CD4-positive, CD25-positive, alpha-beta regulatory T cell (primary cell): ENCODE results near the gene RANBP17. TPM values are rescaled to one million over a fixed set of nuclear protein-coding genes. Genes with fewer than 3 reads are reported as not detected.

Experiments used
- ATAC-seq, 2 donors: fragments of 150-1000 bp; cut with Tn5 transposase; one replicate each; pipeline ENCODE4 v1.10.0; 2021; ENCODE audit warnings: low read depth in 2 of 2, moderate number of reproducible peaks in 2 of 2, moderate library complexity in 1 of 2
- DNase-seq, 3 donors: peaks; one replicate each; pipeline versions ENCODE4 v3.0.0 to v3.0.0-alpha.2; 2012 to 2022; ENCODE audit warnings: mixed read lengths in 1 of 3
- H3K27ac ChIP-seq: one replicate; pipeline ENCODE4 v1.7.0; 2013; ENCODE audit warnings: mild to moderate bottlenecking, low read length; ENCODE audit not compliant: insufficient read depth, poor library complexity, severe bottlenecking
- H3K27me3 ChIP-seq: one replicate; pipeline ENCODE4 v1.7.0; 2013; ENCODE audit warnings: low read length; ENCODE audit not compliant: control insufficient read depth, insufficient read depth
- H3K36me3 ChIP-seq: one replicate; pipeline ENCODE4 v1.7.0; 2013; ENCODE audit warnings: mild to moderate bottlenecking, low read length, moderate library complexity; ENCODE audit not compliant: control insufficient read depth, insufficient read depth
- H3K4me1 ChIP-seq: 2 replicates; pipeline ENCODE4 v1.7.0; 2013; ENCODE audit warnings: mild to moderate bottlenecking, low read length; ENCODE audit not compliant: insufficient read depth, control insufficient read depth, poor library complexity, severe bottlenecking
- H3K4me3 ChIP-seq: one replicate; pipeline ENCODE4 v1.7.0; 2013; ENCODE audit warnings: low read depth, mild to moderate bottlenecking, low read length, moderate library complexity
- H3K9me3 ChIP-seq, 2 experiments: 1 replicate in 1 of 2; 2 replicates in 1 of 2; pipeline ENCODE4 v1.7.0; 2013; ENCODE audit warnings: low read length in 2 of 2, mild to moderate bottlenecking in 1 of 2, moderate library complexity in 1 of 2; ENCODE audit not compliant: control insufficient read depth in 2 of 2
- H3K27ac Mint-ChIP-seq, 3 donors: one replicate each; pipeline ENCODE4 v1.8.0; 2020 to 2022; ENCODE audit warnings: mild to moderate bottlenecking in 3 of 3, mixed read lengths in 3 of 3, moderate library complexity in 2 of 3
- H3K27me3 Mint-ChIP-seq: one replicate; pipeline ENCODE4 v1.8.0; 2022; ENCODE audit warnings: mild to moderate bottlenecking, mixed read lengths
- H3K36me3 Mint-ChIP-seq: one replicate; pipeline ENCODE4 v1.8.0; 2020; ENCODE audit warnings: mixed read lengths
- H3K4me1 Mint-ChIP-seq, 4 donors: one replicate each; pipeline ENCODE4 v1.8.0; 2020 to 2022; ENCODE audit warnings: mixed read lengths in 4 of 4, mild to moderate bottlenecking in 1 of 4
- H3K4me3 Mint-ChIP-seq, 4 donors: one replicate each; pipeline ENCODE4 v1.8.0; 2020 to 2022; ENCODE audit warnings: mild to moderate bottlenecking in 4 of 4, mixed read lengths in 4 of 4, moderate library complexity in 3 of 4
- H3K9me3 Mint-ChIP-seq, 7 donors: one replicate each; pipeline ENCODE4 v1.8.0; 2020 to 2022; ENCODE audit warnings: mixed read lengths in 7 of 7, mild to moderate bottlenecking in 3 of 7, moderate library complexity in 2 of 7
- polyA plus RNA-seq, 4 donors: library from polyadenylated mRNA; unstranded; fragments of 300-500 nt; fragmentation: Illumina TruSeq; gene quantifications; one replicate each; pipeline ENCODE4 v1.2.3, GENCODE V29; 2021
- total RNA-seq: library from RNA; stranded (reverse); gene quantifications from one replicate; pipeline ENCODE4 v1.2.3, GENCODE V29; 2022

The RANBP17 gene
- total and polyA plus RNA-seq, 5 donors from 2014 or later, result not detected

- Mint-ChIP-seq H3K4me3 (no peak overlapping the region), H3K4me1 (no peaks in the 10 kb centered on the region), H3K27ac (no peak overlapping the region), H3K9me3 (peaks cover 0 to 1% (median 0%) of the 10 kb centered on the region in 7 donors), H3K27me3 (peaks cover 17% of the 10 kb centered on the region), H3K36me3 (no peaks in the 10 kb centered on the region)
- Histone ChIP-seq H3K27me3 (no peaks in the 10 kb centered on the region), H3K36me3 (no peaks in the 10 kb centered on the region), H3K4me1 (no peaks in the 10 kb centered on the region), H3K27ac (no peak overlapping the region), H3K9me3 (no peaks in the 10 kb centered on the region), H3K4me3 (no peak overlapping the region)
- DNase-seq (no peak), ATAC-seq (no peak)
Observed at GRCh38 chr5:171223927-171224326, 362.1 kb downstream of the RANBP17 start.

- Mint-ChIP-seq H3K4me1 (no peaks in the 10 kb centered on the region), H3K27ac (no peak overlapping the region), H3K36me3 (no peaks in the 10 kb centered on the region), H3K4me3 (no peak overlapping the region), H3K9me3 (no peaks in the 10 kb centered on the region), H3K27me3 (peaks cover 18% of the 10 kb centered on the region)
- no peak overlapping the region for H3K27ac ChIP-seq
- H3K4me1 ChIP-seq, result no peaks in the 10 kb centered on the region
- H3K36me3 ChIP-seq, result no peaks in the 10 kb centered on the region
- ATAC-seq (no peak), DNase-seq (no peak)
- no peaks in the 10 kb centered on the region for H3K27me3 ChIP-seq
- no peaks in the 10 kb centered on the region for H3K9me3 ChIP-seq
- no peak overlapping the region for H3K4me3 ChIP-seq
Observed at GRCh38 chr5:171226096-171226754, 364.4 kb downstream of the RANBP17 start.

GRCh38 chr5:171226864-171227263, 365.0 kb downstream of the RANBP17 start:
- Histone ChIP-seq H3K36me3 (no peaks in the 10 kb centered on the region), H3K4me1 (no peaks in the 10 kb centered on the region), H3K9me3 (no peaks in the 10 kb centered on the region), H3K27me3 (no peaks in the 10 kb centered on the region), H3K4me3 (no peak overlapping the region), H3K27ac (no peak overlapping the region)
- no peaks in the 10 kb centered on the region for H3K4me1 Mint-ChIP-seq
- H3K27ac Mint-ChIP-seq, result no peak overlapping the region
- ATAC-seq (no peak), DNase-seq (no peak)
- H3K4me3 Mint-ChIP-seq, result no peak overlapping the region
- no peaks in the 10 kb centered on the region for H3K36me3 Mint-ChIP-seq
- peaks cover 18% of the 10 kb centered on the region for H3K27me3 Mint-ChIP-seq
- no peaks in the 10 kb centered on the region for H3K9me3 Mint-ChIP-seq

- H3K9me3 Mint-ChIP-seq, result no peaks in the 10 kb centered on the region
- Histone ChIP-seq H3K4me3 (no peak overlapping the region), H3K27ac (no peak overlapping the region), H3K4me1 (no peaks in the 10 kb centered on the region), H3K9me3 (no peaks in the 10 kb centered on the region), H3K27me3 (peaks cover 1% of the 10 kb centered on the region), H3K36me3 (no peaks in the 10 kb centered on the region)
- H3K36me3 Mint-ChIP-seq, result no peaks in the 10 kb centered on the region
- no peak overlapping the region for H3K4me3 Mint-ChIP-seq
- ATAC-seq (no peak), DNase-seq (no peak)
- peaks cover 27% of the 10 kb centered on the region for H3K27me3 Mint-ChIP-seq
- H3K4me1 Mint-ChIP-seq, result no peaks in the 10 kb centered on the region
- no peak overlapping the region for H3K27ac Mint-ChIP-seq
Observed at GRCh38 chr5:171236651-171237050, 374.8 kb downstream of the RANBP17 start.

- ATAC-seq (no peak), DNase-seq (no peak)
- peaks cover 0 to 5% (median 0%) of the 10 kb centered on the region in 7 donors for H3K9me3 Mint-ChIP-seq
- peaks cover 17% of the 10 kb centered on the region for H3K27me3 Mint-ChIP-seq
- H3K9me3 ChIP-seq, result no peaks in the 10 kb centered on the region
- no peak overlapping the region for H3K27ac ChIP-seq
- no peaks in the 10 kb centered on the region for H3K36me3 ChIP-seq
- peaks cover 4% of the 10 kb centered on the region for H3K27me3 ChIP-seq
- no peaks in the 10 kb centered on the region for H3K36me3 Mint-ChIP-seq
- H3K4me3 Mint-ChIP-seq, result no peak overlapping the region
- H3K27ac Mint-ChIP-seq, result no peak overlapping the region
- no peak overlapping the region for H3K4me3 ChIP-seq
- H3K4me1 Mint-ChIP-seq, result no peaks in the 10 kb centered on the region
- H3K4me1 ChIP-seq, result no peaks in the 10 kb centered on the region
Observed at GRCh38 chr5:171242521-171242920, 380.7 kb downstream of the RANBP17 start.

- Mint-ChIP-seq H3K36me3 (no peaks in the 10 kb centered on the region), H3K9me3 (peaks cover 2 to 23% (median 11%) of the 10 kb centered on the region in 7 donors), H3K27ac (no peak overlapping the region), H3K4me1 (no peaks in the 10 kb centered on the region), H3K4me3 (no peak overlapping the region), H3K27me3 (peaks cover 10% of the 10 kb centered on the region)
- Histone ChIP-seq H3K9me3 (peaks cover 4 to 17% of the 10 kb centered on the region in 2 experiments), H3K27me3 (peaks cover 4% of the 10 kb centered on the region), H3K36me3 (no peaks in the 10 kb centered on the region), H3K4me1 (no peaks in the 10 kb centered on the region), H3K27ac (no peak overlapping the region), H3K4me3 (no peak overlapping the region)
- ATAC-seq, result no peak
- DNase-seq, result no peak
Observed at GRCh38 chr5:171246231-171246630, 384.4 kb downstream of the RANBP17 start.

GRCh38 chr5:171249460-171249859, 387.6 kb downstream of the RANBP17 start:
- Histone ChIP-seq H3K9me3 (peaks cover 4 to 17% of the 10 kb centered on the region in 2 experiments), H3K27me3 (peaks cover 4% of the 10 kb centered on the region), H3K27ac (no peak overlapping the region), H3K36me3 (no peaks in the 10 kb centered on the region), H3K4me3 (no peak overlapping the region), H3K4me1 (no peaks in the 10 kb centered on the region)
- Mint-ChIP-seq H3K4me3 (no peak overlapping the region), H3K9me3 (peaks cover 4 to 23% (median 11%) of the 10 kb centered on the region in 7 donors), H3K27me3 (peaks cover 12% of the 10 kb centered on the region), H3K27ac (no peak overlapping the region), H3K4me1 (no peaks in the 10 kb centered on the region), H3K36me3 (no peaks in the 10 kb centered on the region)
- DNase-seq (no peak), ATAC-seq (no peak)

GRCh38 chr5:171250738-171251137, 388.9 kb downstream of the RANBP17 start:
- ATAC-seq (no peak), DNase-seq (no peak)
- H3K36me3 Mint-ChIP-seq, result no peaks in the 10 kb centered on the region
- H3K27ac ChIP-seq, result no peak overlapping the region
- H3K27me3 ChIP-seq, result peaks cover 4% of the 10 kb centered on the region
- H3K9me3 ChIP-seq, result peaks cover 4 to 17% of the 10 kb centered on the region in 2 experiments
- H3K4me1 Mint-ChIP-seq, result no peaks in the 10 kb centered on the region
- H3K9me3 Mint-ChIP-seq, result peaks cover 4 to 23% (median 11%) of the 10 kb centered on the region in 7 donors
- no peak overlapping the region for H3K4me3 Mint-ChIP-seq
- H3K4me3 ChIP-seq, result no peak overlapping the region
- no peaks in the 10 kb centered on the region for H3K4me1 ChIP-seq
- H3K36me3 ChIP-seq, result no peaks in the 10 kb centered on the region
- no peak overlapping the region for H3K27ac Mint-ChIP-seq
- peaks cover 12% of the 10 kb centered on the region for H3K27me3 Mint-ChIP-seq
